K562 (cell line): Measurements from ENCODE around the gene BRF1. TPM values are rescaled to one million over a fixed set of nuclear protein-coding genes. Genes with fewer than 3 reads are reported as not detected.

Source experiments
- ATAC-seq: fragments of 200-7000 bp; cut with Tn5 transposase; 3 replicates; pipeline ENCODE4 v1.9.1; 2020; ENCODE audit warnings: moderate library complexity
- BruUV-seq: library from RNA; stranded (reverse); fragments of 400-500 nt; replicated peaks from 2 replicates; lab custom pipeline; 2021; lab: Mats Ljungman, UMichigan
- CTCF ChIA-PET: fragments of 300-600 bp; formaldehyde crosslinking; extraction: SDS; loops from one replicate; lab custom pipeline; 2021; ENCODE audit warnings: low intra/inter-chr PET ratio; lab: Yijun Ruan, JAX
- POLR2A ChIA-PET: fragments of 300-600, 350-650 bp; sonication (Branson Sonifier 250); formaldehyde crosslinking; extraction: SDS; loops from one replicate; lab custom pipeline; 2021; ENCODE audit warnings: antibody characterized with exemption, inconsistent platforms; lab: Yijun Ruan, JAX
- DNase-seq, 4 experiments: peaks; one replicate each; pipeline versions ENCODE4 v3.0.0 to v3.0.0-alpha.2; 2011 to 2018; ENCODE audit warnings: low spot score in 3 of 4, mixed read lengths in 3 of 4; ENCODE audit errors: extremely low read depth in 1 of 4
- FAIRE-seq: peaks from 2 replicates; lab custom pipeline; 2011; peaks lifted over from hg19 to GRCh38; lab: Jason Lieb, UNC
- H2AFZ ChIP-seq: 2 replicates; pipeline ENCODE4 v1.6.0; 2011; ENCODE audit warnings: low read depth, low read length, control low read depth, inconsistent platforms
- H3K27ac ChIP-seq: fragments of 200-600 bp; 3 replicates; pipeline ENCODE4 v1.8.0; 2011; ENCODE audit warnings: low read depth, mild to moderate bottlenecking, control low read depth, inconsistent platforms, low read length, moderate library complexity, mixed read lengths; ENCODE audit errors: extremely low read depth
- H3K27me3 ChIP-seq, 2 experiments: fragments of 300-600 bp in 1 of 2; 2 replicates in 1 of 2; 3 replicates in 1 of 2; pipeline versions ENCODE4 v1.6.0 to v1.8.0; 2011; ENCODE audit warnings: inconsistent platforms in 2 of 2, low read length in 2 of 2, mild to moderate bottlenecking in 1 of 2, mixed read lengths in 1 of 2, moderate library complexity in 1 of 2; ENCODE audit not compliant: control insufficient read depth in 2 of 2, insufficient read depth in 2 of 2
- H3K36me3 ChIP-seq: fragments of 300-600 bp; 3 replicates; pipeline ENCODE4 v1.8.0; 2011; ENCODE audit warnings: mild to moderate bottlenecking, low read length, inconsistent platforms; ENCODE audit not compliant: control insufficient read depth, insufficient read depth
- H3K4me1 ChIP-seq, 2 experiments: fragments of 200-600 bp in 1 of 2; replicated peaks in 1 of 2; 2 replicates in 1 of 2; 3 replicates in 1 of 2; pipeline versions ENCODE4 v1.5.1 to v1.8.0; 2011; ENCODE audit warnings: inconsistent platforms in 2 of 2, low read length in 2 of 2, mild to moderate bottlenecking in 1 of 2, mixed read lengths in 1 of 2, moderate library complexity in 1 of 2; ENCODE audit not compliant: control insufficient read depth in 2 of 2, insufficient read depth in 2 of 2
- H3K4me2 ChIP-seq: 2 replicates; pipeline ENCODE4 v1.6.1; 2011; ENCODE audit warnings: low read length, control low read depth, inconsistent platforms, mixed read lengths; ENCODE audit not compliant: insufficient read depth
- H3K4me3 ChIP-seq: fragments of 200-600 bp; sonication (generic), shearing (Covaris generic); 2 replicates; pipeline ENCODE4 v1.5.1; 2016; ENCODE audit warnings: control low read depth, inconsistent platforms
- H3K79me2 ChIP-seq: fragments of 200-600 bp; 3 replicates; pipeline ENCODE4 v1.8.0; 2011; ENCODE audit warnings: low read length, inconsistent platforms; ENCODE audit not compliant: control insufficient read depth, insufficient read depth
- H3K9ac ChIP-seq, 2 experiments: 2 replicates each; pipeline versions ENCODE4 v1.6.0 to v1.6.1; 2011; ENCODE audit warnings: low read depth in 2 of 2, low read length in 2 of 2, control low read depth in 1 of 2, inconsistent platforms in 1 of 2, mild to moderate bottlenecking in 1 of 2, mixed read lengths in 1 of 2; ENCODE audit not compliant: insufficient read depth in 1 of 2
- H3K9me1 ChIP-seq: one replicate; pipeline ENCODE4 v1.6.0; 2011; ENCODE audit warnings: inconsistent platforms, mild to moderate bottlenecking, low read length, moderate library complexity; ENCODE audit not compliant: control insufficient read depth, insufficient read depth
- H3K9me3 ChIP-seq: replicated peaks from 2 replicates; pipeline ENCODE4 v1.5.1; 2011; ENCODE audit warnings: low read depth, low read length, inconsistent platforms; ENCODE audit not compliant: control insufficient read depth, insufficient read depth
- H4K20me1 ChIP-seq: replicated peaks from 2 replicates; pipeline ENCODE4 v1.6.1; 2011; ENCODE audit warnings: low read length, inconsistent platforms, mixed read lengths; ENCODE audit not compliant: control insufficient read depth, insufficient read depth
- EP300 ChIP-seq: IDR thresholded peaks from 2 replicates; pipeline ENCODE4 v1.6.1; 2012; ENCODE audit warnings: low read length, improper control_type of control experiment
- HSF4 ChIP-seq: fragments of 250-450 bp; sonication (Bioruptor Pico); IDR thresholded peaks from 2 replicates; pipeline ENCODE4 v2.1.2; 2022; ENCODE audit warnings: mild to moderate bottlenecking, moderate library complexity, borderline replicate concordance
- JUND ChIP-seq, 2 experiments: IDR thresholded peaks; 2 replicates in 1 of 2; 3 replicates in 1 of 2; pipeline ENCODE4 v1.6.1; 2011; ENCODE audit warnings: borderline replicate concordance in 2 of 2, low read depth in 2 of 2, low read length in 2 of 2, improper control_type of control experiment in 1 of 2, missing biosample characterization in 1 of 2, missing genetic modification characterization in 1 of 2, missing genetic modification reagents in 1 of 2
- KLF10 ChIP-seq: fragments of 250-450 bp; sonication (Bioruptor Pico); IDR thresholded peaks from 2 replicates; pipeline ENCODE4 v1.6.1; 2021; ENCODE audit warnings: matching md5 sums
- MTA3 ChIP-seq: fragments of 450-650 bp; formaldehyde crosslinking; IDR thresholded peaks from 2 replicates; pipeline ENCODE4 v1.6.1; 2017; ENCODE audit warnings: mild to moderate bottlenecking, borderline replicate concordance
- RHOXF2B ChIP-seq: fragments of 250-450 bp; sonication (Bioruptor Pico); conservative IDR thresholded peaks from 2 replicates; pipeline ENCODE4 v1.5.1; 2021
- SAFB ChIP-seq: fragments of 200-400 bp; formaldehyde crosslinking; IDR thresholded peaks from 2 replicates; pipeline ENCODE4 v1.6.1; 2017; ENCODE audit warnings: low read depth, low read length, borderline replicate concordance
- SAP30 ChIP-seq: fragments of 200-600 bp; sonication (generic); IDR thresholded peaks from 2 replicates; pipeline ENCODE4 v1.6.1; 2012; ENCODE audit warnings: borderline replicate concordance, low read depth, mild to moderate bottlenecking, moderate library complexity, low read length, control low read depth, inconsistent platforms; ENCODE audit not compliant: insufficient read depth, poor library complexity, severe bottlenecking
- XRCC4 ChIP-seq: IDR thresholded peaks from one replicate; pipeline ENCODE4 v1.6.1; 2011; ENCODE audit not compliant: insufficient read depth, insufficient read length; ENCODE audit errors: extremely low read depth
- ZNF253 ChIP-seq: fragments of 250-450 bp; sonication (Bioruptor Pico); conservative IDR thresholded peaks from 2 replicates; pipeline ENCODE4 v1.6.1; 2021; ENCODE audit warnings: mild to moderate bottlenecking
- WGBS: fragments of 100-300 bp; shearing (Covaris generic); methylation state at CpG from one replicate; pipeline ENCODE4 v1.1.6; 2016; ENCODE audit warnings: low coverage, mixed read lengths; ENCODE audit not compliant: insufficient coverage; ENCODE audit errors: missing lambda C conversion rate; 5-methylcytosine and 5-hydroxymethylcytosine counted together
- in situ Hi-C: fragments of 300-500 bp; cut with MboI; formaldehyde crosslinking; loops from 4 replicates; pipeline ENCODE4 v1.15.0; 2018; ENCODE audit warnings: inconsistent platforms, mixed read lengths
- intact Hi-C: fragments of 100-400 bp; cut with micrococcal nuclease; formaldehyde crosslinking; loops from 2 replicates; pipeline ENCODE4 v1.14.2; 2022
- polyA plus RNA-seq, 8 experiments: library from polyadenylated mRNA; depleted of rRNA in 4 of 8; stranded (reverse) in 5 of 8; unstranded in 3 of 8; fragments of >200 nt; fragmentation: Nextera tagmentation in 2 of 8; fragmentation: Illumina TruSeq in 1 of 8; extraction: Ambion mirVana in 2 of 8; extraction: Trizol in 1 of 8; gene quantifications; 2 replicates each; pipeline versions ENCODE4 v1.2.1 to v1.2.3, GENCODE V29; 2011 to 2014; ENCODE audit warnings: inconsistent platforms in 1 of 8, missing spikeins in 1 of 8
- total RNA-seq, 7 experiments: library from RNA; depleted of rRNA in 6 of 7; stranded (reverse); fragments of >200 nt in 6 of 7; fragmentation: Illumina TruSeq in 2 of 7; extraction: Trizol in 2 of 7; gene quantifications; 2 replicates each; pipeline versions ENCODE4 v1.2.1 to v1.2.3, GENCODE V29; 2011 to 2021; ENCODE audit warnings: low replicate concordance in 1 of 7
- TF ChIP-seq, protein P1 (sequence below): fragments of 250-450 bp; sonication (Bioruptor Pico); IDR thresholded peaks from 2 replicates; pipeline ENCODE4 v1.4.0; 2020; ENCODE audit warnings: mild to moderate bottlenecking, moderate library complexity, borderline replicate concordance
- TF ChIP-seq, protein P2 (sequence below): sonication (generic); formaldehyde crosslinking; IDR thresholded peaks from 2 replicates; pipeline ENCODE4 v1.9.0; 2022; ENCODE audit warnings: mild to moderate bottlenecking, missing genetic modification reagents

The BRF1 gene
- total and polyA plus RNA-seq, 9 of the 15 experiments (the other 6 are each of a cell fraction or from before 2014, with no cell fraction given), result 0.14 to 24.6 (median 8.2) TPM

DNA sequence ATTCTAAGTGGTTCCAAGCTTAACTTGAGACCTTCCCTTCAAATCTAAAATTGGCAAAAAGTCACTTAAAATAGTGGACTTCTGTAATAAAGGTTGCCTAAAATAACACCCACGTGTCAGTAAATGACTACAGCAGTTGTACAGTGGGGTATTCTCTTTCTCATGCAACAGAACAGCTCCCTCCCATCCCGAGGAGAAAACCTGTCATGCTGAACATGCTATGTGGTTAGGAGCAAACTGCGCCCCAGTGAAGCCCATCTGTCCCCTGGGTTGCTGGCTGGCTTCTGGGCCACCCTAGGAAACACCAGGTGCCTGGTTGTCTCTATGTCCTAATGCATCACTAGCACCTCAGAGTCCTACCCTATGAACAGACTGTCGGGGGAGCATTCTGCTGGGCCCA is 49.8 kb downstream of the BRF1 start:
- Histone ChIP-seq H3K27me3 (no peaks in the 10 kb centered on the region), H3K4me1 (no peaks in the 10 kb centered on the region), H2AFZ (no peak overlapping the region), H3K9me1 (no peaks in the 10 kb centered on the region), H3K27ac (no peak overlapping the region), H3K9ac (no peak overlapping the region), H3K4me3 (no peak overlapping the region), H4K20me1 (no peaks in the 10 kb centered on the region), H3K9me3 (no peaks in the 10 kb centered on the region), H3K36me3 (peaks cover 23% of the 10 kb centered on the region; the same call in 2 of the 3 replicates), H3K4me2 (no peak overlapping the region), H3K79me2 (no peaks in the 10 kb centered on the region)
- intact Hi-C loops, result no loop called here
- POLR2A ChIA-PET, result no interaction called here
- no peak for FAIRE-seq
- in situ Hi-C loops, result no loop called here
- WGBS, result 81% methylated on average over 4 of the region's 4 CpGs
- no peak for ATAC-seq
- no peak for DNase-seq
- no TSS peak for BruUV-seq
- no peak for TF ChIP-seq RHOXF2B
- no peak for TF ChIP-seq HSF4 (CRISPR knock-in tag)
- no peak for TF ChIP-seq SAFB
- TF ChIP-seq, protein P1, sequence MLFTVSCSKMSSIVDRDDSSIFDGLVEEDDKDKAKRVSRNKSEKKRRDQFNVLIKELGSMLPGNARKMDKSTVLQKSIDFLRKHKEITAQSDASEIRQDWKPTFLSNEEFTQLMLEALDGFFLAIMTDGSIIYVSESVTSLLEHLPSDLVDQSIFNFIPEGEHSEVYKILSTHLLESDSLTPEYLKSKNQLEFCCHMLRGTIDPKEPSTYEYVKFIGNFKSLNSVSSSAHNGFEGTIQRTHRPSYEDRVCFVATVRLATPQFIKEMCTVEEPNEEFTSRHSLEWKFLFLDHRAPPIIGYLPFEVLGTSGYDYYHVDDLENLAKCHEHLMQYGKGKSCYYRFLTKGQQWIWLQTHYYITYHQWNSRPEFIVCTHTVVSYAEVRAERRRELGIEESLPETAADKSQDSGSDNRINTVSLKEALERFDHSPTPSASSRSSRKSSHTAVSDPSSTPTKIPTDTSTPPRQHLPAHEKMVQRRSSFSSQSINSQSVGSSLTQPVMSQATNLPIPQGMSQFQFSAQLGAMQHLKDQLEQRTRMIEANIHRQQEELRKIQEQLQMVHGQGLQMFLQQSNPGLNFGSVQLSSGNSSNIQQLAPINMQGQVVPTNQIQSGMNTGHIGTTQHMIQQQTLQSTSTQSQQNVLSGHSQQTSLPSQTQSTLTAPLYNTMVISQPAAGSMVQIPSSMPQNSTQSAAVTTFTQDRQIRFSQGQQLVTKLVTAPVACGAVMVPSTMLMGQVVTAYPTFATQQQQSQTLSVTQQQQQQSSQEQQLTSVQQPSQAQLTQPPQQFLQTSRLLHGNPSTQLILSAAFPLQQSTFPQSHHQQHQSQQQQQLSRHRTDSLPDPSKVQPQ (CRISPR knock-in tag), result no peak
- no peak for TF ChIP-seq EP300
- no peak for TF ChIP-seq MTA3
- TF ChIP-seq KLF10 (CRISPR knock-in tag), result no peak
- no peak for TF ChIP-seq XRCC4
- no peak for TF ChIP-seq ZNF253 (CRISPR knock-in tag)
- TF ChIP-seq JUND (IDR thresholded peaks at IDR 0.05; ENCODE audit: borderline replicate concordance, low read depth, low read length), result no peak
- TF ChIP-seq JUND (tag; IDR thresholded peaks at IDR 0.05; ENCODE audit: borderline replicate concordance, low read depth, low read length), result no peak
- TF ChIP-seq, protein P2, sequence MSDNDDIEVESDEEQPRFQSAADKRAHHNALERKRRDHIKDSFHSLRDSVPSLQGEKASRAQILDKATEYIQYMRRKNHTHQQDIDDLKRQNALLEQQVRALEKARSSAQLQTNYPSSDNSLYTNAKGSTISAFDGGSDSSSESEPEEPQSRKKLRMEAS (CRISPR knock-in tag), result no peak
- no peak for TF ChIP-seq SAP30
- CTCF ChIA-PET, result no interaction called here
